HG03354 (cell line): ENCODE measurements around the gene SCLY.

Source experiments
- ATAC-seq: cut with Tn5 transposase; IDR thresholded peaks from one replicate; pipeline ENCODE4 v1.9.1; 2021; ENCODE audit warnings: mild to moderate bottlenecking; ENCODE audit not compliant: unreplicated experiment, poor library complexity, severe bottlenecking

Gene SCLY

GRCh38 chr2:238145851-238146250 is 85.0 kb downstream of the SCLY start:
- ATAC-seq, result no peak

- no peak for ATAC-seq
These were observed 86.2 kb downstream of the SCLY start for GRCh38 chr2:238146884-238147544.

- ATAC-seq, result no peak
These were observed 88.2 kb downstream of the SCLY start for GRCh38 chr2:238148981-238149380.
